ENCODE data around the gene ADGRD2. TPM values are rescaled to one million over a fixed set of nuclear protein-coding genes. Genes with fewer than 3 reads are reported as not detected.
A peak's percentile ranks its signal among the peaks of the same experiment; 100 is the strongest.

Gene ADGRD2
- total RNA-seq, 1 experiment from 2014 or later: not detected

DNA sequence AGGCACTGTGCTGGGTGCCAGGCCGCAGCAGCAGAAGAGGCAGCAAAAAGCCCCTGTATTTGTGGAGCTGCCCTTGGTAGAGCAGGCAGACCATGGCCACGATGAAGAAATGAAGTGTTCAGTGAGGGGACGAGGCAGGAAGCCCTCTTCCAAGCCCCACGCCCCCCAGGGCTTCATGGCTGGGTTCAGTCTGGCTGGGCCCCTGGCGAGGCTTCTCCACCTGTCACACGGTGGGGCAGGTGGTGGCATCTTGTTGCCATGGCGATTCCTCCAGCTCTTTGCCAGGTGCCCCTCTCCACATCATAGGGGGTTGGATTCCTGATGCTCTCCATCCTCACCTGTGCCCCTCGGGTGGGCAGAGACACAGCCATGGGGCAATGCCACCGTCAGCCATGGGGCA is 21.5 kb downstream of the ADGRD2 start:
- in situ Hi-C loops (cut with HindIII; ENCODE audit: low pct_unique_long_range_greater_than_20kb, low sequenced_read_pairs): no loop called here
- no peak for DNase-seq (ENCODE audit: low read depth)

DNA sequence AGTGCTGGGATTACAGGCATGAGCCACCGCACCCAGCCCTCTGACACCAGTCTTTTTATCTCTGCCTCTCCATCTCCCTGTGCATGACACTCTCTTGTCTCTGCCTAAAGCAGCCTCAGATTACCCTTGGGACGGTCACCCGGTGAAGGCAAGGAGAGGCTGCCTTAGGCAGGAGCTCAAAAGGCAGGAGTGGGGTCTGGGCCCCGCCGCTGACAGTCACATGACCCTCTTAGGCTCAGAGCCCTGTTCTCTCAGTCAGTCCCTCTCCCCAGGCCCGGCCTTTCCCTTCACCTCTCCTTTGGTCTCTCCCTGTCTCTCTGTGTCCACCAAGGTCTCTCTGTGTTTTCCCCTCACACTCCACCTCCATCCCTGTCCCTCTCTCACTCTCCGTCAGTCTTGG is 22.5 kb downstream of the ADGRD2 start:
- in situ Hi-C loops (cut with HindIII; ENCODE audit: low pct_unique_long_range_greater_than_20kb, low sequenced_read_pairs): no loop called here

GRCh38 chr9:124473310-124473709 is 23.1 kb downstream of the ADGRD2 start:
- in situ Hi-C loops (cut with HindIII; ENCODE audit: low pct_unique_long_range_greater_than_20kb, low sequenced_read_pairs): no loop called here

More for the DNA sequence above, 22.5 kb downstream of the ADGRD2 start:
- no peak for DNase-seq (ENCODE audit: low read depth)

DNA sequence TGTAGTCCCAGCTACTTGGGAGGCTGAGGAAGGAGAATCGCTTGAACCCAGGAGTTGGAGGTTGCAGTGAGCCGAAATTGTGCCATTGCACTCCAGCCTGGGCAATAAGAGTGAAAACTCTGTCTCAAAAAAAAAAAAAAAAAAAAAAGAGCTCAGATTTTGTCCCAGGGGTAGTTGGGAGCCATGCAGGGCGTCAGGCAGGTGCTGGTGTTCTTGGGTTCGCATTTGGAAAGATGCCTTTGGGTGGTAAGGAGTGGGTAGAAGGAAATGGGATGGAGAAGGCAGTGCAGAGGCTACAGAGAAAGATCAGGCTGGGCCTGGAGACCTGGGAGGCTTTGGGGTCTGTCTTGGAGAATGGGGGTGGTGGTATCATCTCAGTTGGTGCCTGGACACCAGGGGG is 23.9 kb downstream of the ADGRD2 start:
- in situ Hi-C loops (cut with HindIII; ENCODE audit: low pct_unique_long_range_greater_than_20kb, low sequenced_read_pairs): no loop called here
- no peak for DNase-seq (ENCODE audit: low read depth)

More at GRCh38 chr9:124473310-124473709, 23.1 kb downstream of the ADGRD2 start:
- no peak for DNase-seq (ENCODE audit: low read depth)

GRCh38 chr9:124475158-124475867 is 25.1 kb downstream of the ADGRD2 start:
- in situ Hi-C loops (cut with HindIII; ENCODE audit: low pct_unique_long_range_greater_than_20kb, low sequenced_read_pairs): no loop called here
- DNase-seq (ENCODE audit: low read depth): no peak

- in situ Hi-C loops (cut with HindIII; ENCODE audit: low pct_unique_long_range_greater_than_20kb, low sequenced_read_pairs): no loop called here
- no peak for DNase-seq (ENCODE audit: low read depth)
Observed at GRCh38 chr9:124475868-124476690, 25.8 kb downstream of the ADGRD2 start.

- no peak for DNase-seq (ENCODE audit: low read depth)
- in situ Hi-C loops (cut with HindIII; ENCODE audit: low pct_unique_long_range_greater_than_20kb, low sequenced_read_pairs): no loop called here
Observed at GRCh38 chr9:124477211-124477647, 27.0 kb downstream of the ADGRD2 start.

- DNase-seq (ENCODE audit: low read depth): no peak
- in situ Hi-C loops (cut with HindIII; ENCODE audit: low pct_unique_long_range_greater_than_20kb, low sequenced_read_pairs): no loop called here
Observed at GRCh38 chr9:124477648-124478285, 27.5 kb downstream of the ADGRD2 start.

DNA sequence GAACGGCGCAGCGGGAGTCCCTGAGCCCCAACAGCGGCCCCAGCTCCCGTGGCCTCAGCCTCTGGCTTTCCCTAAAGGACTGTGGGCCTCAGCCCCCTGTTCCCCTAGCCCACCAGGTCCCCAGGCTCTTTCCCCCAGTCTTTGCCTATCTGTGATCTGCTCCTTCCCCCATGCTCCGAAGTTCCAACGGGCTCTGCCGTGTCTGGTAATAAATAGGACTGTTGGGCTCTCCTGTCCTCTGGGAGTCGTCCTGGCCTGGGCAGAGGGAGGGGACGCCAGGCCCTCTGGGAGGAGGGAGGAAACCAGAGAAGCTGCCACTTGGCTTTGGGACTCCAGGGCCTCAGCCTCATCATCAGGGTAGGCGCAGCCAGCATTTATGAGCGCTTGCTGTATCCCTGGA is 28.1 kb downstream of the ADGRD2 start:
- DNase-seq (ENCODE audit: low read depth): no peak
- in situ Hi-C loops (cut with HindIII; ENCODE audit: low pct_unique_long_range_greater_than_20kb, low sequenced_read_pairs): no loop called here

- no peak for DNase-seq (ENCODE audit: low read depth)
- in situ Hi-C loops (cut with HindIII; ENCODE audit: low pct_unique_long_range_greater_than_20kb, low sequenced_read_pairs): no loop called here
Observed at GRCh38 chr9:124479371-124479770, 29.1 kb downstream of the ADGRD2 start.

- DNase-seq (ENCODE audit: low read depth): no peak
- in situ Hi-C loops (cut with HindIII; ENCODE audit: low pct_unique_long_range_greater_than_20kb, low sequenced_read_pairs): no loop called here
Observed at GRCh38 chr9:124479947-124480620, 29.8 kb downstream of the ADGRD2 start.

DNA sequence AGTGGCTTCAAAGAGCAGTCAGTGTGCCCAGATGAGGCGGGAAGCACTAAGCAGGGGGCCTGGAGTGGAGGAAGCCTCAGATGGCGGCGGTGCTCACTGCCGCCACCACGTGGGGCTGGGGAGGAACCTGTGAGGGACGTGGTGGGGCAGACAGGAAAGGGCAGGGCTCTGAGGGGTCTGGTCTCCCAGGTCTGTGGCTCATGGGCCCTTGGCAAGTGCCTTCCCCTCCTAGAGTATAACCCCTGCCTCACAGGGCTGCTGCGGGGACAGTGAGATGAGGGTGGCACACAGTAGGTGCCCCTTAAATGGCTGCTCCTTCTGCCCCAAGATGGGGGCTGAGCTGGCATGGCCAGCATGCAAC is 30.4 kb downstream of the ADGRD2 start:
- no peak for DNase-seq (ENCODE audit: low read depth)
- in situ Hi-C loops (cut with HindIII; ENCODE audit: low pct_unique_long_range_greater_than_20kb, low sequenced_read_pairs): no loop called here

DNA sequence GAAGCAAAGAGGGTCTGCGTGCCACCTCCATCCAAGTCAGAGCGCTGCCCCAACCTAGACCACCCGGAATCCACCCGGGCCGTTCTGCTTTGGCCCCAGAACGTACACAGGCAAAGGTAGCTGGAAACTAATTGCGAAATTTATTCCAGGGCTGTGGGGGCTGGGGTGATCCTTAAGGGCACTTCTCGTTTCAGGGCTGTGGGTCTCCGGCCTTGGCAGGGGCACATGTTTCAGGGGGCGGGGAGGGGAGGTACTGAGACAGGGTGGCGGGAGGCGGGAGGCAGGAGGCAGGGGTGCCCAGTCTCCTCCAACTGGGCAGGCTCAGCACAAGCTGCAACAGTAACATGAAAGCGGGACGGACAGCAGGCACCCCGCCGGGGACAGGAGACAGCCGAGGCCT is 30.9 kb downstream of the ADGRD2 start:
- no peak for DNase-seq (ENCODE audit: low read depth)
- in situ Hi-C loops (cut with HindIII; ENCODE audit: low pct_unique_long_range_greater_than_20kb, low sequenced_read_pairs): no loop called here

GRCh38 chr9:124482431-124483031 is 32.3 kb downstream of the ADGRD2 start:
- in situ Hi-C loops (cut with HindIII; ENCODE audit: low pct_unique_long_range_greater_than_20kb, low sequenced_read_pairs): no loop called here
- peak; percentile 9 for DNase-seq (ENCODE audit: low read depth)

DNA sequence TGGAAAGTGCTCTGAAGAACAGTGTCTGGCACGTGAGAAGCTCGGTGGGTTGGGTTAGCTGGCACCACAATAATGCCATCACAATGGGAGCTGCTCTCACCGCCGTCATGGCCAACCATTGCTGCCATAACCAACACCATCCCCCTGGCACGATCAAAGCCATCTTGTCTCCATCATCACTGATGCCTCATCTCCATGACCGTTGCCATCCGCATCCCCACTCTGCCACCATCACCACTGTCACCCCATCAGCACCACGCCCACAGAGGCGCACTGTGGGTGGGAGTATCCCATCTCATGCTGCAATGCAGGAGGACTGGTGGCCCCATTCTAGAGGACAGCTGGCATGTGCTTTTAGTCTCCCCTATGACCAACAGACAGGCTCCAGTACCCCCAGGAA is 33.2 kb downstream of the ADGRD2 start:
- DNase-seq (ENCODE audit: low read depth): no peak
- in situ Hi-C loops (cut with HindIII; ENCODE audit: low pct_unique_long_range_greater_than_20kb, low sequenced_read_pairs): no loop called here

DNA sequence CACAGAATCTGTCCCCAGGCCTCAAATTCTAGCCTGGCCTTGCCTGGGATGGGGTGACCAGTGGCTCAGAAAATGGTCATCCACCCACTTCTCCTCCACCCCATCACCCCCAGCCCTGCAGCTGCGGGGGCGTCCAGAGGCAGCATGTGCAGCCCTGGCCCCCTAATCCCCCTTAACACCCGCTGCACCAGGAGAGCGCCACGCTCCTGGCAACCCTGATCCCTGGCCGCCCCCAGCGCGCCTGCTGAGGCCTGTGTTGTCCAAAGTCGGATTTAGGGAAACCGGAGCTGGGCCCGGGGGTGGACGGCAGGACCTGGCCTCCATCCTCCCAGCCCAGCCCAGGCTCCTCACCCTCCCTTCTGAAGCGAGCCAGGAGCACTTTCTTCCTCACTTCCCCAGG is 35.0 kb downstream of the ADGRD2 start:
- no peak for DNase-seq (ENCODE audit: low read depth)
- in situ Hi-C loops (cut with HindIII; ENCODE audit: low pct_unique_long_range_greater_than_20kb, low sequenced_read_pairs): no loop called here

DNA sequence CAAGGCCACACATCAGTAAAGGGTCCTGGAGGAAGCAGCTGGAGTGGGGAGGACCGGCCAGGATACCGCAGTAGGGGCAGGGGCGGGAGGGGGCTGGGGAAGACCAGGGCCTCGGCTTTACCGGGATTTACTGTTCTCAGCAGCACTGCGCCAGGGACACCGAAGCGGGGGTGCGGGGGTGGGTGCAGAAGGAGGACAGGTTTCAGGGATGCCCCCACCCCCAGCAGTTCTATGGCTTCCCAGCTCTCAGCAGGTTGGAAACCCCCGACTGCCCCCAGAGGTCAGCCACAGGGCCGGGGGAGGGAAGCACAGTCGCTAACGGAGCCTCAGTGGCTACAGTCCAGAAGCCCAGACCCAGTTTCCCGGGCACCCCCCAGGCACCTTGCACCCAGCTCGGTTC is 35.7 kb downstream of the ADGRD2 start:
- DNase-seq (ENCODE audit: low read depth): no peak
- in situ Hi-C loops (cut with HindIII; ENCODE audit: low pct_unique_long_range_greater_than_20kb, low sequenced_read_pairs): no loop called here

DNA sequence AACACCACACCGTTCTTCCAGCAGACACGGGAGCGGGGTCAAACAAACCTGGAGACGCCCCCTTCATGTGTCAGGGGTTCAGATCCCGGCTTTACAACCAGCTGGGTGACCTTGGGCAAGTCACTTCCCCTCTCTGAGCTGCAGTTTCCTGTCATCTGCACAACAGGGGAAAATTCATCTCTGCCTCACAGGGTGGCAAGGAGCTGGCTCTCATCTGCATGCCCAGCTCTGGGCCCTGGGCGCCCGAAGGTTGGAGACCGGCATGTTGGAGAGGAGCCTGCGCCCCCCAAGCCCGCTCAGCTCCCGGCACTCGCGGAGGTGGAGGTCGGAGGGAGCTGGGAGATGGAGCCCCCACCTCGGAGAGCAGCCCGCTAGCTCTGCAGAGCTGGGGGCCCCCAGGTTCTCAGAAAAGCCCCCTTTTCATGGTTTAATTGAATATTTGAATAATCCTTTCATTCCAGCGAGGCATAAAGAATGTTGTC is 36.6 kb downstream of the ADGRD2 start:
- in situ Hi-C loops (cut with HindIII; ENCODE audit: low pct_unique_long_range_greater_than_20kb, low sequenced_read_pairs): no loop called here
- no peak for DNase-seq (ENCODE audit: low read depth)
